Ishikawa (cell line): ENCODE data around the gene ZBTB47.

Experiments
- CEBPB ChIP-seq: IDR thresholded peaks from 2 replicates; pipeline ENCODE4 v1.6.1; 2012
- CREB1 ChIP-seq: IDR thresholded peaks from 2 replicates; pipeline ENCODE4 v1.6.1; 2012; ENCODE audit warnings: low read depth
- EGR1 ChIP-seq: IDR thresholded peaks from 2 replicates; pipeline ENCODE4 v1.6.1; 2012
- EP300 ChIP-seq: IDR thresholded peaks from 2 replicates; pipeline ENCODE4 v1.6.1; 2012; ENCODE audit warnings: borderline replicate concordance
- FOXM1 ChIP-seq: IDR thresholded peaks from 2 replicates; pipeline ENCODE4 v1.6.1; 2012; ENCODE audit warnings: low read depth, borderline replicate concordance
- MAX ChIP-seq: IDR thresholded peaks from 2 replicates; pipeline ENCODE4 v1.6.1; 2012
- NFIC ChIP-seq: IDR thresholded peaks from 2 replicates; pipeline ENCODE4 v1.6.1; 2012
- RAD21 ChIP-seq: IDR thresholded peaks from 2 replicates; pipeline ENCODE4 v1.6.1; 2012; ENCODE audit warnings: low read depth
- REST ChIP-seq: IDR thresholded peaks from 2 replicates; pipeline ENCODE4 v1.6.1; 2012; ENCODE audit warnings: low read depth, mild to moderate bottlenecking
- TAF1 ChIP-seq: IDR thresholded peaks from 2 replicates; pipeline ENCODE4 v1.6.1; 2012; ENCODE audit warnings: low read depth, mild to moderate bottlenecking
- TCF12 ChIP-seq: IDR thresholded peaks from 2 replicates; pipeline ENCODE4 v1.6.1; 2012; ENCODE audit warnings: low read depth
- TEAD4 ChIP-seq: IDR thresholded peaks from 2 replicates; pipeline ENCODE4 v1.6.1; 2012
- USF1 ChIP-seq: IDR thresholded peaks from 2 replicates; pipeline ENCODE4 v1.6.1; 2012
- YY1 ChIP-seq: IDR thresholded peaks from 2 replicates; pipeline ENCODE4 v1.6.1; 2012; ENCODE audit warnings: low read depth
- ZBTB7A ChIP-seq: IDR thresholded peaks from 2 replicates; pipeline ENCODE4 v1.6.1; 2012; ENCODE audit warnings: low read depth

The ZBTB47 gene

GRCh38 chr3:42694366-42694765 lies 40.9 kb downstream of the ZBTB47 start:
- TF ChIP-seq TEAD4: no peak
- TF ChIP-seq EP300: no peak
- TF ChIP-seq RAD21: no peak
- TF ChIP-seq FOXM1: no peak

GRCh38 chr3:42696356-42697288 lies 43.1 kb downstream of the ZBTB47 start:
- TF ChIP-seq FOXM1: no peak
- TF ChIP-seq EGR1: no peak
- TF ChIP-seq USF1: no peak
- no peak for TF ChIP-seq YY1
- TF ChIP-seq EP300: no peak
- no peak for TF ChIP-seq TEAD4
- no peak for TF ChIP-seq RAD21
- TF ChIP-seq CREB1: no peak
- TF ChIP-seq MAX: no peak
- TF ChIP-seq TAF1: no peak
- TF ChIP-seq NFIC: no peak
- TF ChIP-seq REST: no peak
- no peak for TF ChIP-seq CEBPB
- TF ChIP-seq ZBTB7A: no peak
- TF ChIP-seq TCF12: no peak

- no peak for TF ChIP-seq USF1
- TF ChIP-seq TAF1: no peak
- TF ChIP-seq REST: no peak
- TF ChIP-seq YY1: no peak
Measured at GRCh38 chr3:42697289-42698051, 44.0 kb downstream of the ZBTB47 start.

- no peak for TF ChIP-seq TCF12
- TF ChIP-seq TEAD4: no peak
- TF ChIP-seq RAD21: no peak
- TF ChIP-seq CEBPB: no peak
- no peak for TF ChIP-seq EP300
- TF ChIP-seq MAX: no peak
- no peak for TF ChIP-seq REST
- TF ChIP-seq CREB1: no peak
- TF ChIP-seq ZBTB7A: no peak
- no peak for TF ChIP-seq USF1
- TF ChIP-seq TAF1: no peak
- TF ChIP-seq NFIC: no peak
- TF ChIP-seq FOXM1: no peak
- TF ChIP-seq EGR1: no peak
- TF ChIP-seq YY1: no peak
Measured at GRCh38 chr3:42698216-42698910, 44.9 kb downstream of the ZBTB47 start.
